Psoas muscle (tissue), 8 donors: Measurements from ENCODE around the gene WDR64. TPM values are rescaled to one million over a fixed set of nuclear protein-coding genes. Genes with fewer than 3 reads are reported as not detected.

Experiments used
- ATAC-seq, 4 donors: fragments of 200-7000 bp; cut with Tn5 transposase; one replicate each; pipeline ENCODE4 v1.9.1; 2020; ENCODE audit warnings: moderate library complexity in 3 of 4, mild to moderate bottlenecking in 2 of 4
- DNase-seq, 2 donors: peaks; one replicate each; pipeline ENCODE4 v3.0.0-alpha.2; 2020
- H3K27ac ChIP-seq: fragments of 200-600 bp; one replicate; pipeline ENCODE4 v1.8.0; 2022
- H3K27me3 ChIP-seq, 3 donors: fragments of 200-600 bp in 1 of 3; one replicate each; pipeline versions ENCODE4 v1.6.1 to v1.8.0; 2013 to 2022; ENCODE audit warnings: low read length in 2 of 3, mild to moderate bottlenecking in 2 of 3, moderate library complexity in 1 of 3; ENCODE audit not compliant: insufficient read depth in 3 of 3
- H3K36me3 ChIP-seq, 2 donors: fragments of 200-600 bp in 1 of 2; one replicate each; pipeline versions ENCODE4 v1.6.1 to v1.8.0; 2013 to 2022; ENCODE audit warnings: low read depth in 1 of 2, mild to moderate bottlenecking in 1 of 2, moderate library complexity in 1 of 2; ENCODE audit not compliant: insufficient read depth in 1 of 2
- H3K4me1 ChIP-seq: fragments of 200-600 bp; one replicate; pipeline ENCODE4 v1.8.0; 2022
- H3K4me3 ChIP-seq: fragments of 200-600 bp; one replicate; pipeline ENCODE4 v1.8.0; 2022; ENCODE audit warnings: mild to moderate bottlenecking
- H3K9me3 ChIP-seq: fragments of 200-600 bp; one replicate; pipeline ENCODE4 v1.8.0; 2022
- WGBS, 3 donors: extraction: QIAGEN DNeasy Blood & Tissue Kit; methylation state at CpG; one replicate each; pipeline versions ENCODE4 v1.1.6 to v1.1.7; 2013; 5-methylcytosine and 5-hydroxymethylcytosine counted together
- intact Hi-C, 2 donors: fragments of 100-400 bp; cut with DNase I; formaldehyde crosslinking; loops; one replicate each; pipeline versions ENCODE4 v1.11.0 to v1.14.2; 2022
- polyA plus RNA-seq, 3 donors: library from polyadenylated mRNA; stranded (reverse); fragments of 200-250 nt; gene quantifications; one replicate each; pipeline ENCODE4 v1.2.3, GENCODE V29; 2013
- total RNA-seq, 4 donors: library from RNA; stranded (reverse); fragmentation: NEBNext Ultra II Directional in 2 of 4; extraction: Animal tissue kit (Norgen Biotek cat#: 25700) in 2 of 4; gene quantifications; one replicate each; pipeline versions ENCODE4 v1.2.1 to v1.2.4, GENCODE V29; 2021 to 2023
- TF ChIP-seq, protein P1 (sequence below): fragments of 200-600 bp; IDR thresholded peaks from one replicate; pipeline ENCODE4 v1.8.0; 2022; ENCODE audit warnings: antibody characterized with exemption
- donor health status: healthy with polysubstance abuse.
- donor health status: DM: no; HTN: no; CAD: no; lungs with moderate emphysema.
- donor health status: Bipolar disorder and iron deficiency.
- donor health status: healthy.
- donor health status: DM: yes; HTN: yes; CAD: no.
- donor health status: DM: no; HTN: no; CAD: no.
- donor health status: DM: no; HTN: no; CAD: no.
- donor health status: DM: yes; HTN: yes; CAD: no.

WDR64 gene
- total and polyA plus RNA-seq, 7 donors = not detected

- intact Hi-C loops = no loop called here
- no peaks in the 10 kb centered on the region for H3K36me3 ChIP-seq
- H3K27ac ChIP-seq = no peak overlapping the region
- DNase-seq (no peak), ATAC-seq (no peak)
- H3K4me3 ChIP-seq = no peak overlapping the region
- TF ChIP-seq, protein P1, sequence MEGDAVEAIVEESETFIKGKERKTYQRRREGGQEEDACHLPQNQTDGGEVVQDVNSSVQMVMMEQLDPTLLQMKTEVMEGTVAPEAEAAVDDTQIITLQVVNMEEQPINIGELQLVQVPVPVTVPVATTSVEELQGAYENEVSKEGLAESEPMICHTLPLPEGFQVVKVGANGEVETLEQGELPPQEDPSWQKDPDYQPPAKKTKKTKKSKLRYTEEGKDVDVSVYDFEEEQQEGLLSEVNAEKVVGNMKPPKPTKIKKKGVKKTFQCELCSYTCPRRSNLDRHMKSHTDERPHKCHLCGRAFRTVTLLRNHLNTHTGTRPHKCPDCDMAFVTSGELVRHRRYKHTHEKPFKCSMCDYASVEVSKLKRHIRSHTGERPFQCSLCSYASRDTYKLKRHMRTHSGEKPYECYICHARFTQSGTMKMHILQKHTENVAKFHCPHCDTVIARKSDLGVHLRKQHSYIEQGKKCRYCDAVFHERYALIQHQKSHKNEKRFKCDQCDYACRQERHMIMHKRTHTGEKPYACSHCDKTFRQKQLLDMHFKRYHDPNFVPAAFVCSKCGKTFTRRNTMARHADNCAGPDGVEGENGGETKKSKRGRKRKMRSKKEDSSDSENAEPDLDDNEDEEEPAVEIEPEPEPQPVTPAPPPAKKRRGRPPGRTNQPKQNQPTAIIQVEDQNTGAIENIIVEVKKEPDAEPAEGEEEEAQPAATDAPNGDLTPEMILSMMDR = no peak
- no peaks in the 10 kb centered on the region for H3K27me3 ChIP-seq
- H3K4me1 ChIP-seq = no peaks in the 10 kb centered on the region
- WGBS, 3 donors = 39 to 42% (median 41%) methylated on average over 2 of the region's 2 CpGs
- H3K9me3 ChIP-seq = no peaks in the 10 kb centered on the region
These were observed 115.7 kb downstream of the WDR64 start for GRCh38 chr1:241767737-241768136.

GRCh38 chr1:241770115-241770514, 118.0 kb downstream of the WDR64 start:
- WGBS, 3 donors = 2 to 4% (median 4%) methylated on average over 1 of the region's 1 CpG
- H3K27me3 ChIP-seq = no peaks in the 10 kb centered on the region
- no peaks in the 10 kb centered on the region for H3K36me3 ChIP-seq
- TF ChIP-seq, protein P1 = no peak
- H3K9me3 ChIP-seq = no peaks in the 10 kb centered on the region
- no peak for ATAC-seq
- H3K4me3 ChIP-seq = no peak overlapping the region
- DNase-seq = no peak
- no peak overlapping the region for H3K27ac ChIP-seq
- intact Hi-C loops = no loop called here
- no peaks in the 10 kb centered on the region for H3K4me1 ChIP-seq

DNA sequence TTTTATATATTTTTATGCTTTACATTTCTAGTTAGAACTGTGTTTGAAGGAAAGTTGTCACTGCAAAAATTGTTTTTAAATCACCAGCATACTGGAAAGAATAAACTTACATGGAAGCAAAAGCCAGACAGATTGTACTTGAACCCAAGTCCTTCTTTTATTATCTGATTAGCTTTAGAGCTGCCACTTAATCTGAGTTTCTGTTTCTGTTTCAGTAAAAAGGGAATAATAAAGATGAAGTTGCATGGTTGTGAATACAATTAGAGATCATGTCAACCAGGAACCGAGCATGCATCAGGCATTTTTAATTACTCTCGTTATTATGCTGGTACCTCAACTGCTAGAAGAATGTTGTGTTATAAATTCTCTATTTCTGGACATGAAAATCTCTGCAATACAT, 119.0 kb downstream of the WDR64 start:
- TF ChIP-seq, protein P1 = no peak
- intact Hi-C loops = no loop called here
- H3K4me1 ChIP-seq = no peaks in the 10 kb centered on the region
- ATAC-seq = no peak
- no peak for DNase-seq
- 65 to 73% (median 66%) methylated on average over 2 of the region's 2 CpGs for WGBS, 3 donors
- H3K4me3 ChIP-seq = no peak overlapping the region
- no peaks in the 10 kb centered on the region for H3K9me3 ChIP-seq
- no peaks in the 10 kb centered on the region for H3K27me3 ChIP-seq
- H3K27ac ChIP-seq = no peak overlapping the region
- H3K36me3 ChIP-seq = no peaks in the 10 kb centered on the region

GRCh38 chr1:241772932-241773500, 120.9 kb downstream of the WDR64 start:
- 95 to 98% (median 97%) methylated on average over 4 of the region's 4 CpGs for WGBS, 3 donors
- intact Hi-C loops = no loop called here
- no peak overlapping the region for H3K4me3 ChIP-seq
- DNase-seq (no peak), ATAC-seq (no peak)
- no peak overlapping the region for H3K27ac ChIP-seq
- H3K4me1 ChIP-seq = no peaks in the 10 kb centered on the region
- H3K27me3 ChIP-seq = no peaks in the 10 kb centered on the region
- H3K36me3 ChIP-seq = no peaks in the 10 kb centered on the region
- no peaks in the 10 kb centered on the region for H3K9me3 ChIP-seq
- TF ChIP-seq, protein P1 = no peak

GRCh38 chr1:241773991-241774390, 121.9 kb downstream of the WDR64 start:
- Histone ChIP-seq H3K9me3 (no peaks in the 10 kb centered on the region), H3K27ac (no peak overlapping the region), H3K4me1 (no peaks in the 10 kb centered on the region), H3K36me3 (no peaks in the 10 kb centered on the region), H3K4me3 (no peak overlapping the region), H3K27me3 (no peaks in the 10 kb centered on the region)
- TF ChIP-seq, protein P1 = no peak
- ATAC-seq = no peak
- intact Hi-C loops = no loop called here
- 72 to 79% (median 73%) methylated on average over 4 of the region's 4 CpGs for WGBS, 3 donors
- no peak for DNase-seq
